ENCODE measurements around the gene RIMBP2.

- TF ChIP-seq, protein P1, sequence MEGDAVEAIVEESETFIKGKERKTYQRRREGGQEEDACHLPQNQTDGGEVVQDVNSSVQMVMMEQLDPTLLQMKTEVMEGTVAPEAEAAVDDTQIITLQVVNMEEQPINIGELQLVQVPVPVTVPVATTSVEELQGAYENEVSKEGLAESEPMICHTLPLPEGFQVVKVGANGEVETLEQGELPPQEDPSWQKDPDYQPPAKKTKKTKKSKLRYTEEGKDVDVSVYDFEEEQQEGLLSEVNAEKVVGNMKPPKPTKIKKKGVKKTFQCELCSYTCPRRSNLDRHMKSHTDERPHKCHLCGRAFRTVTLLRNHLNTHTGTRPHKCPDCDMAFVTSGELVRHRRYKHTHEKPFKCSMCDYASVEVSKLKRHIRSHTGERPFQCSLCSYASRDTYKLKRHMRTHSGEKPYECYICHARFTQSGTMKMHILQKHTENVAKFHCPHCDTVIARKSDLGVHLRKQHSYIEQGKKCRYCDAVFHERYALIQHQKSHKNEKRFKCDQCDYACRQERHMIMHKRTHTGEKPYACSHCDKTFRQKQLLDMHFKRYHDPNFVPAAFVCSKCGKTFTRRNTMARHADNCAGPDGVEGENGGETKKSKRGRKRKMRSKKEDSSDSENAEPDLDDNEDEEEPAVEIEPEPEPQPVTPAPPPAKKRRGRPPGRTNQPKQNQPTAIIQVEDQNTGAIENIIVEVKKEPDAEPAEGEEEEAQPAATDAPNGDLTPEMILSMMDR (IDR thresholded peaks at IDR 0.05; ENCODE audit: low read depth, low read length), result no peak
- TF ChIP-seq EZH2phosphoT487 (IDR thresholded peaks at IDR 0.05; ENCODE audit: low read depth), result no peak
Observed at GRCh38 chr12:130606231-130606630, 109.9 kb downstream of the RIMBP2 start.

Data from OCI-LY3 (cell line).